Measurements from ENCODE around the gene FLNA. TPM values are rescaled to one million over a fixed set of nuclear protein-coding genes. Genes with fewer than 3 reads are reported as not detected.
A peak's percentile ranks its signal among the peaks of the same experiment; 100 is the strongest.
"Not testable (repeated sequence)": the region's sequence is repeated elsewhere in the genome, so short reads cannot be mapped to it uniquely, and the experiment has no call there.

FLNA gene
- total RNA-seq, 3 donors from 2014 or later, result 416 to 675 (median 622) TPM

GRCh38 chrX:154397888-154398667 lies 23.6 kb upstream of the FLNA start, which contains the start of gene RPL10:
RPL10 (plus strand) TSS chrX:154398377; CDS start chrX:154398520, 143 bp downstream.
- intact Hi-C loops (cut with DNase I; ENCODE audit: low total_unique reads), result no loop called here
- H3K27me3 ChIP-seq, result peaks cover 0 to 13% of the 10 kb centered on the region in 2 donors
- H3K27ac ChIP-seq, result peak within 1 kb of the TSS; percentile 96 to 97
- TF ChIP-seq POLR2AphosphoS5 (IDR thresholded peaks at IDR 0.05) (peak; percentile 98 to 100 (median 99)), POLR2A (IDR thresholded peaks at IDR 0.05) (peak; percentile 93), CTCF (IDR thresholded peaks at IDR 0.05) (no peak)
- H3K4me3 ChIP-seq, result peak within 1 kb of the TSS; percentile 69 to 84 (median 72)
- no peaks in the 10 kb centered on the region for H3K4me1 ChIP-seq
- no peaks in the 10 kb centered on the region for H3K9me3 ChIP-seq
- no peaks in the 10 kb centered on the region for H3K36me3 ChIP-seq
- peak; percentile 91 to 96 for DNase-seq (ENCODE audit: low spot score in 2 of 2)

- intact Hi-C loops (cut with DNase I; ENCODE audit: low total_unique reads), result no loop called here
- Histone ChIP-seq H3K27me3 (peaks cover 0 to 9% of the 10 kb centered on the region in 2 donors), H3K4me1 (no peaks in the 10 kb centered on the region), H3K27ac (peak overlapping the region; percentile 96 to 97), H3K36me3 (no peaks in the 10 kb centered on the region), H3K4me3 (peak overlapping the region; percentile 69 to 84 (median 72)), H3K9me3 (no peaks in the 10 kb centered on the region)
- peak; percentile 55 to 78 for DNase-seq (ENCODE audit: low spot score in 2 of 2)
- TF ChIP-seq POLR2A (IDR thresholded peaks at IDR 0.05), result no peak
- TF ChIP-seq POLR2AphosphoS5 (IDR thresholded peaks at IDR 0.05), result no peak
Observed at GRCh38 chrX:154396973-154397887, 22.8 kb upstream of the FLNA start.

GRCh38 chrX:154396363-154396762 lies 21.9 kb upstream of the FLNA start:
- H3K9me3 ChIP-seq; DNase-seq (ENCODE audit: low spot score in 2 of 2); H3K36me3 ChIP-seq; H3K4me1 ChIP-seq; H3K4me3 ChIP-seq; H3K27me3 ChIP-seq; H3K27ac ChIP-seq; intact Hi-C loops (cut with DNase I; ENCODE audit: low total_unique reads): not testable (repeated sequence)

GRCh38 chrX:154389812-154390747 lies 15.6 kb upstream of the FLNA start:
- H3K4me1 ChIP-seq; H3K36me3 ChIP-seq; H3K9me3 ChIP-seq; DNase-seq (ENCODE audit: low spot score in 2 of 2); intact Hi-C loops (cut with DNase I; ENCODE audit: low total_unique reads); H3K27me3 ChIP-seq: not testable (repeated sequence)
- Histone ChIP-seq H3K4me3 (peak overlapping the region in 2 of 3 donors; percentile 38 to 49), H3K27ac (peak overlapping the region in 1 of 2 donors; percentile 77)

- H3K27me3 ChIP-seq; H3K36me3 ChIP-seq; H3K9me3 ChIP-seq; H3K27ac ChIP-seq; DNase-seq (ENCODE audit: low spot score in 2 of 2); H3K4me3 ChIP-seq; intact Hi-C loops (cut with DNase I; ENCODE audit: low total_unique reads); H3K4me1 ChIP-seq: not testable (repeated sequence)
Observed at GRCh38 chrX:154388649-154389048, 14.2 kb upstream of the FLNA start.

- H3K4me3 ChIP-seq; DNase-seq (ENCODE audit: low spot score in 2 of 2); H3K4me1 ChIP-seq; H3K27me3 ChIP-seq; H3K9me3 ChIP-seq; H3K36me3 ChIP-seq; intact Hi-C loops (cut with DNase I; ENCODE audit: low total_unique reads); H3K27ac ChIP-seq: not testable (repeated sequence)
Observed at GRCh38 chrX:154388094-154388493, 13.7 kb upstream of the FLNA start.

GRCh38 chrX:154384284-154384892 lies 10.0 kb upstream of the FLNA start:
- H3K4me3 ChIP-seq, result no peak overlapping the region

More at GRCh38 chrX:154384284-154384892, 10.0 kb upstream of the FLNA start:
- no peak for TF ChIP-seq POLR2A (IDR thresholded peaks at IDR 0.05)
- TF ChIP-seq POLR2AphosphoS5 (IDR thresholded peaks at IDR 0.05), result no peak
- no peak for TF ChIP-seq CTCF (IDR thresholded peaks at IDR 0.05)
- Histone ChIP-seq H3K36me3 (no peaks in the 10 kb centered on the region), H3K4me1 (no peaks in the 10 kb centered on the region), H3K27ac (no peak overlapping the region), H3K9me3 (no peaks in the 10 kb centered on the region), H3K27me3 (peaks cover 0 to 11% of the 10 kb centered on the region in 2 donors)
- no peak for DNase-seq (ENCODE audit: low spot score in 2 of 2)
- intact Hi-C loops (cut with DNase I; ENCODE audit: low total_unique reads), result no loop called here

Data from breast epithelium (tissue), 4 donors.